Activated B cell treated with CpG ODN at 0.5 μM for 24 hours (primary cell): ENCODE measurements around the gene SETD9. TPM values are rescaled to one million over a fixed set of nuclear protein-coding genes. Genes with fewer than 3 reads are reported as not detected.

Experiments used
- ATAC-seq: fragments of 200-7000 bp; cut with Tn5 transposase; one replicate; pipeline ENCODE4 v1.10.0; 2021; ENCODE audit warnings: low read depth, mild to moderate bottlenecking, moderate library complexity
- CTCF ChIA-PET: fragments of 350-600 bp; sonication (Branson Sonifier 250); formaldehyde crosslinking; loops from one replicate; lab custom pipeline; 2021; ENCODE audit warnings: antibody characterized with exemption; lab: Charles Lee
- POLR2A ChIA-PET: fragments of 350-600 bp; sonication (Branson Sonifier 250); formaldehyde crosslinking; loops from one replicate; lab custom pipeline; 2021; ENCODE audit warnings: antibody characterized with exemption; lab: Charles Lee
- DNase-seq: peaks from one replicate; pipeline ENCODE4 v3.0.0; 2022
- H3K27ac Mint-ChIP-seq: one replicate; pipeline ENCODE4 v1.8.0; 2020; ENCODE audit warnings: mixed read lengths
- H3K27me3 Mint-ChIP-seq: one replicate; pipeline ENCODE4 v1.8.0; 2021; ENCODE audit warnings: mixed read lengths
- H3K36me3 Mint-ChIP-seq: one replicate; pipeline ENCODE4 v1.8.0; 2021; ENCODE audit warnings: low read depth, mixed read lengths
- H3K4me1 Mint-ChIP-seq: one replicate; pipeline ENCODE4 v1.8.0; 2021; ENCODE audit warnings: mixed read lengths
- H3K4me3 Mint-ChIP-seq: one replicate; pipeline ENCODE4 v1.8.0; 2020; ENCODE audit warnings: mild to moderate bottlenecking, mixed read lengths
- H3K9me3 Mint-ChIP-seq: one replicate; pipeline ENCODE4 v1.8.0; 2020; ENCODE audit warnings: mixed read lengths
- intact Hi-C: fragments of 100-400 bp; cut with micrococcal nuclease; formaldehyde crosslinking; loops from one replicate; pipeline ENCODE4 v1.15.1; 2024
- total RNA-seq: library from RNA; stranded (reverse); gene quantifications from 2 replicates; pipeline ENCODE4 v1.2.3, GENCODE V29; 2022
- TF ChIP-seq, protein P1 (sequence below): fragments of 200-600 bp; IDR thresholded peaks from one replicate; pipeline ENCODE4 v1.8.0; 2022; ENCODE audit warnings: antibody characterized with exemption, mild to moderate bottlenecking

The SETD9 gene
- total RNA-seq, 1 donor from 2014 or later = 3.4 TPM

DNA sequence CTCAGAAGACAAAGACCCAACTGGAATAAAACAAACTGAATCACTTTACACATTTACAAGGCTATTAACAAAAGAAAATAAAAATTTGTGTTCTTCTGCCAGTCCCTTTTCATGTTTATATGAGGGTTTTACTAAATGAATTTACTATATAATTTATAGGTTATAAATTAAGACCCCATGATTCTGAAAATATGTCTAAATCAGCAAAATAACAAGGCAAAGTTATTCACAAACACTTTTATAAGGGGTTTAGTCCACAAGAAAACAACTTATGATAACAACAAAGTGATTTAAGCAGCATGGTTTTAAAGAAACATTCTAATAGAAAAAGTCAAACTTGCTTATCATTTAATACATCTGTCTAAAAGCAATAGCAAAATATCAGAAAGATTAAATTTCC lies 37.7 kb downstream of the SETD9 start:
- POLR2A ChIA-PET = no interaction called here

DNA sequence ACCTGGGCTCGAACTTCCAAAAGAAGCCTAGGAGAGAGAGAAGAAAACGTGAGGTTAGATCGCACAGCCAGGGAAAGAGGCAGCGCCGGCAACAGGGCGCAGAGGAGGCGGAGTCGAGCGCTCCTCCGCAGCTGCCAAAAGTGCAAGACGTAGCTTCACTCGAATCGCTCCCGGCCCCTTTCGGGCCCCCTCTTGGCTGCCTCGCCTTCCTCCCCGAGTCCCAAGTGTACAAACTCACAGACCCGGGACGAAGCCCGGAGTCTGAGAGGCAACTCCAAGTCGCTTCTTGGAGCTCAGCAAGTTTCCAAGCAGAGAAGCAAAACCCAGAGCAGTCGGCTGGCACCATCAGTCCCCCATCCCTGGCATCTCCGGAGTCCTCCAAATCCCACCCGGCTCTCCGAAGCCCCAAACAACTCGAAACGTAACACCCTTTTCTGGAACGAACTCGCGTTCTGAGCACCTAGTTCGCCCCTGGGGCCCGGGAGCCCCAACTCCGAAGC lies 41.3 kb downstream of the SETD9 start:
- peak; percentile 38 for DNase-seq
- ChIA-PET POLR2A (interaction anchor here (0.5 to 2.3 kb wide), 8 partner anchors 35 to 269 kb away, joined by 3 to 20 read pairs (median 4); partner anchors contain the start of genes GPBP1 and SETD9), CTCF (interaction anchor here (0.6 to 2.4 kb wide), 5 partner anchors 50 to 680 kb away, joined by 3 to 12 read pairs (median 6); no protein-coding TSS in a partner anchor)
- TF ChIP-seq, protein P1, sequence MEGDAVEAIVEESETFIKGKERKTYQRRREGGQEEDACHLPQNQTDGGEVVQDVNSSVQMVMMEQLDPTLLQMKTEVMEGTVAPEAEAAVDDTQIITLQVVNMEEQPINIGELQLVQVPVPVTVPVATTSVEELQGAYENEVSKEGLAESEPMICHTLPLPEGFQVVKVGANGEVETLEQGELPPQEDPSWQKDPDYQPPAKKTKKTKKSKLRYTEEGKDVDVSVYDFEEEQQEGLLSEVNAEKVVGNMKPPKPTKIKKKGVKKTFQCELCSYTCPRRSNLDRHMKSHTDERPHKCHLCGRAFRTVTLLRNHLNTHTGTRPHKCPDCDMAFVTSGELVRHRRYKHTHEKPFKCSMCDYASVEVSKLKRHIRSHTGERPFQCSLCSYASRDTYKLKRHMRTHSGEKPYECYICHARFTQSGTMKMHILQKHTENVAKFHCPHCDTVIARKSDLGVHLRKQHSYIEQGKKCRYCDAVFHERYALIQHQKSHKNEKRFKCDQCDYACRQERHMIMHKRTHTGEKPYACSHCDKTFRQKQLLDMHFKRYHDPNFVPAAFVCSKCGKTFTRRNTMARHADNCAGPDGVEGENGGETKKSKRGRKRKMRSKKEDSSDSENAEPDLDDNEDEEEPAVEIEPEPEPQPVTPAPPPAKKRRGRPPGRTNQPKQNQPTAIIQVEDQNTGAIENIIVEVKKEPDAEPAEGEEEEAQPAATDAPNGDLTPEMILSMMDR = no peak
- H3K27me3 Mint-ChIP-seq = peaks cover 4% of the 10 kb centered on the region
- no peaks in the 10 kb centered on the region for H3K9me3 Mint-ChIP-seq
- H3K4me3 Mint-ChIP-seq = peak overlapping the region; percentile 95
- H3K27ac Mint-ChIP-seq = peak overlapping the region; percentile 80
- peaks cover 20% of the 10 kb centered on the region for H3K4me1 Mint-ChIP-seq
- peaks cover 13% of the 10 kb centered on the region for H3K36me3 Mint-ChIP-seq
- ATAC-seq = peak; percentile 46
- intact Hi-C loops = loop anchor here (1.0 kb wide), 1 partner anchor 222 kb away; no protein-coding TSS in a partner anchor

More for the DNA sequence above, 37.7 kb downstream of the SETD9 start:
- TF ChIP-seq, protein P1 = no peak
- Mint-ChIP-seq H3K9me3 (no peaks in the 10 kb centered on the region), H3K27me3 (no peaks in the 10 kb centered on the region), H3K4me3 (no peak overlapping the region), H3K36me3 (peaks cover 41% of the 10 kb centered on the region), H3K27ac (no peak overlapping the region), H3K4me1 (peaks cover 12% of the 10 kb centered on the region)
- ATAC-seq (no peak), DNase-seq (no peak)
- CTCF ChIA-PET = no interaction called here
- intact Hi-C loops = no loop called here

DNA sequence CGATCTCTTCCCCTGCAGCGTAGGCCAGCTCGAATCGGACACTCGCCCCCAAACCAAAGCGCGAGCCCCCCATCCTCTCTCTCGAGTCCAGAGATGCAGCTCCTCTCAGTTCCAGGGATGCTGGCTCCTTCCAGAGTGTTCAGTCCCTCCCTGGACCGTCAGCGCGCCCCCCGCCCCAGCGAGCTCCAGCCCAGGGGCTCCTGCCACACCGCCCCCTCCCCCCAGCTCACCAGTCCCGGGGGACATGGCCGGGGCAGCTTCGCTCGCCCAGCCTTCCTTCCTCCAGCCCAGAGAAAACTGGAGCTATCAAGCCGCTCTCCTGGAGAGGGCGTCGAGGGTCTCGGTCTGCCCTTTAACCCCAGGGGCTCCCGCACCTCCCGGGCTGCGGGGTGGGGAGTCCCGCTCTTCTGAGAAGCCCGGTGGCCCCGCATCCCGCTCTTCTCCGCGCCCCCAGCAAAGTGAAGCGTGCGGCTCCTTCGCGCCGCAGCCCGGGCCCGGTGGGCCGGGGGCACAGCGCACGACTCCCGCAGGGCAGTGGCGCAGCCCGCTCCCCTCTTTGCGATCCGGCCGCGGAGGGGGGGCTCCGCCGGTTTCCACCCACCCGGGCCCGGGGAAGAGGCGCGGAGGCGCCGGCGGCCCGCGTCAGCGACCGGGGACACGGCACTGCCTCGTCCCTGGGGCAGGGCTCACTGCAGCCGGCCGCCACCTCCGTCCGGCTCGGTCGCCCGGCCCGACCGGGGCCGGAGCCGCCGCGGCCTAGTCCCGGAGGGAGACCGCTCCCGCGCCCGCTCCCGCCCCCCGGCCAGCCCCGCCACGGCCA lies 41.9 kb downstream of the SETD9 start:
- intact Hi-C loops = no loop called here
- H3K4me3 Mint-ChIP-seq = peak overlapping the region; percentile 95
- H3K9me3 Mint-ChIP-seq = no peaks in the 10 kb centered on the region
- CTCF ChIA-PET = interaction anchor here (0.6 to 1.4 kb wide), 3 partner anchors 50 to 680 kb away, joined by 3 to 6 read pairs (median 6); no protein-coding TSS in a partner anchor
- no peak for DNase-seq
- H3K27ac Mint-ChIP-seq = peak overlapping the region; percentile 80
- POLR2A ChIA-PET = interaction anchor here (0.5 to 2.3 kb wide), 7 partner anchors 35 to 268 kb away, joined by 3 to 20 read pairs (median 4); partner anchors contain the start of genes GPBP1 and SETD9
- peaks cover 7% of the 10 kb centered on the region for H3K36me3 Mint-ChIP-seq
- TF ChIP-seq, protein P1 = no peak
- peak; percentile 32 for ATAC-seq
- peaks cover 4% of the 10 kb centered on the region for H3K27me3 Mint-ChIP-seq
- H3K4me1 Mint-ChIP-seq = peaks cover 20% of the 10 kb centered on the region

DNA sequence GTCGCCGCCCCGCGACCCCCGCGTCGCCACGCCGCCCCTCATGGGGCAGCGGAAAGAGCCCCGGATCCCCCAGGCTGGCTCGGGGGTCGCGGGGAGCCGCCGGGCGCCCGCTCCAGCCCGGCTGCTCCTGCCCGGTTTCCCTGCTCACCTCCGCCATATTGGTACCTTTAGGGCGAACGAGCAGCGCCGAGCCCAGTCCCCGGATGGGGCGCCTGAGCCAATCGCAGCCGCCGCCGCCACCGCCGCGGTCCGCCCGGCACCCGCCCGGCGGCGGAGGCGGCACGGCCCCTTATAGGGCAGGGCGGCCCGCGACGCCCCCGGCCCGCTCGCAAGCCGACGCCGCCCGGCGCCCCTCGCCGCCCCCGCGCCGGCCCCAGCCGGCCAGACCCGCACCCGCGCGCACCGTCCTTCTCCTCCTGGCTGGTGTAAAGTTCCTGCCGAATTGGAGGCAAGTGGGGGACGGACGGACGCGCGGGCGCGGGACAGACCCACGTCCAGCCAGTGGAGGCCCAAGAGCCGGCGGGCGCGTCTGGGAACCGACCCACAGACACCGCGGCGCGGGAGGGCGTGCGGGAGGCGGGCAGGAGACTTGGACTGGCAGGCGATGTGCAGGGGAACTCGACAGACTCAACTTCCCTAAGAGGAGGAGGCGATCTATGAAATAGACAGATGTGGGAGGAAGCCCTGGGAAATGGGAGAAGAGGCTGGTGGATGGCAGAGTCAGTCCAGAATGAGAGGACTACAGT lies 42.7 kb downstream of the SETD9 start, which contains the start of gene MIER3:
TSS of gene MIER3 (minus strand) at position 178 of the 746 bp plus-strand sequence. CDS start at position 157, 21 bp downstream.
- peaks cover 20% of the 10 kb centered on the region for H3K4me1 Mint-ChIP-seq
- TF ChIP-seq, protein P1 = no peak
- peak within 1 kb of the TSS; percentile 95 for H3K4me3 Mint-ChIP-seq
- CTCF ChIA-PET = no interaction called here
- intact Hi-C loops = loop anchor here (1.0 to 2.0 kb wide), 6 partner anchors 34 to 1507 kb away; partner anchors contain the start of gene SETD9
- H3K27ac Mint-ChIP-seq = peak within 1 kb of the TSS; percentile 80
- peak; percentile 75 for DNase-seq
- POLR2A ChIA-PET = no interaction called here
- peaks cover 5% of the 10 kb centered on the region for H3K36me3 Mint-ChIP-seq
- peaks cover 7% of the 10 kb centered on the region for H3K27me3 Mint-ChIP-seq
- no peaks in the 10 kb centered on the region for H3K9me3 Mint-ChIP-seq
- peak; percentile 96 for ATAC-seq
